ENCODE measurements around the gene AIG1.

The AIG1 gene

GRCh38 chr6:143243786-143244185 lies 183.1 kb downstream of the AIG1 start:
- TF ChIP-seq GATA3 (IDR thresholded peaks at IDR 0.05; ENCODE audit: low read depth, low read length) (no peak), GATA2 (IDR thresholded peaks at IDR 0.05; ENCODE audit: low read depth, low read length) (no peak)

- TF ChIP-seq GATA2 (IDR thresholded peaks at IDR 0.05; ENCODE audit: low read depth, low read length) (no peak), GATA3 (IDR thresholded peaks at IDR 0.05; ENCODE audit: low read depth, low read length) (no peak)
Observed at GRCh38 chr6:143245656-143246055, 185.0 kb downstream of the AIG1 start.

- no peak for TF ChIP-seq GATA2 (IDR thresholded peaks at IDR 0.05; ENCODE audit: low read depth, low read length)
- TF ChIP-seq GATA3 (IDR thresholded peaks at IDR 0.05; ENCODE audit: low read depth, low read length): no peak
Observed at GRCh38 chr6:143247586-143247985, 186.9 kb downstream of the AIG1 start.

GRCh38 chr6:143248359-143248758 lies 187.7 kb downstream of the AIG1 start:
- TF ChIP-seq GATA2 (IDR thresholded peaks at IDR 0.05; ENCODE audit: low read depth, low read length) (no peak), GATA3 (IDR thresholded peaks at IDR 0.05; ENCODE audit: low read depth, low read length) (no peak)

- TF ChIP-seq GATA3 (IDR thresholded peaks at IDR 0.05; ENCODE audit: low read depth, low read length) (no peak), GATA2 (IDR thresholded peaks at IDR 0.05; ENCODE audit: low read depth, low read length) (no peak)
Observed at GRCh38 chr6:143251288-143251687, 190.6 kb downstream of the AIG1 start.

GRCh38 chr6:143252961-143253360 lies 192.3 kb downstream of the AIG1 start:
- TF ChIP-seq GATA2 (IDR thresholded peaks at IDR 0.05; ENCODE audit: low read depth, low read length) (no peak), GATA3 (IDR thresholded peaks at IDR 0.05; ENCODE audit: low read depth, low read length) (no peak)

- no peak for TF ChIP-seq GATA2 (IDR thresholded peaks at IDR 0.05; ENCODE audit: low read depth, low read length)
- TF ChIP-seq GATA3 (IDR thresholded peaks at IDR 0.05; ENCODE audit: low read depth, low read length): no peak
Observed at GRCh38 chr6:143253586-143253985, 192.9 kb downstream of the AIG1 start.

GRCh38 chr6:143258945-143259344 lies 198.3 kb downstream of the AIG1 start:
- TF ChIP-seq GATA2 (IDR thresholded peaks at IDR 0.05; ENCODE audit: low read depth, low read length) (no peak), GATA3 (IDR thresholded peaks at IDR 0.05; ENCODE audit: low read depth, low read length) (no peak)

GRCh38 chr6:143260857-143261256 lies 200.2 kb downstream of the AIG1 start:
- no peak for TF ChIP-seq GATA2 (IDR thresholded peaks at IDR 0.05; ENCODE audit: low read depth, low read length)
- TF ChIP-seq GATA3 (IDR thresholded peaks at IDR 0.05; ENCODE audit: low read depth, low read length): no peak

GRCh38 chr6:143261899-143262436 lies 201.3 kb downstream of the AIG1 start:
- TF ChIP-seq GATA2 (IDR thresholded peaks at IDR 0.05; ENCODE audit: low read depth, low read length) (no peak), GATA3 (IDR thresholded peaks at IDR 0.05; ENCODE audit: low read depth, low read length) (no peak)

- no peak for TF ChIP-seq GATA2 (IDR thresholded peaks at IDR 0.05; ENCODE audit: low read depth, low read length)
- TF ChIP-seq GATA3 (IDR thresholded peaks at IDR 0.05; ENCODE audit: low read depth, low read length): no peak
Observed at GRCh38 chr6:143262859-143263258, 202.2 kb downstream of the AIG1 start.

- TF ChIP-seq GATA3 (IDR thresholded peaks at IDR 0.05; ENCODE audit: low read depth, low read length) (no peak), GATA2 (IDR thresholded peaks at IDR 0.05; ENCODE audit: low read depth, low read length) (no peak)
Observed at GRCh38 chr6:143264379-143264778, 203.7 kb downstream of the AIG1 start.

- TF ChIP-seq GATA3 (IDR thresholded peaks at IDR 0.05; ENCODE audit: low read depth, low read length): no peak
- TF ChIP-seq GATA2 (IDR thresholded peaks at IDR 0.05; ENCODE audit: low read depth, low read length): no peak
Observed at GRCh38 chr6:143264986-143265764, 204.5 kb downstream of the AIG1 start.

GRCh38 chr6:143267760-143268159 lies 207.1 kb downstream of the AIG1 start:
- TF ChIP-seq GATA3 (IDR thresholded peaks at IDR 0.05; ENCODE audit: low read depth, low read length): no peak
- TF ChIP-seq GATA2 (IDR thresholded peaks at IDR 0.05; ENCODE audit: low read depth, low read length): no peak

GRCh38 chr6:143268439-143268838 lies 207.8 kb downstream of the AIG1 start:
- TF ChIP-seq GATA3 (IDR thresholded peaks at IDR 0.05; ENCODE audit: low read depth, low read length) (no peak), GATA2 (IDR thresholded peaks at IDR 0.05; ENCODE audit: low read depth, low read length) (no peak)
